GM12801 (cell line): ENCODE data around the gene CTDP1.

Experiments
- CTCF ChIP-seq: IDR thresholded peaks from one replicate; pipeline ENCODE4 v1.5.1; 2011; ENCODE audit warnings: control low read depth; ENCODE audit not compliant: insufficient read length; ENCODE audit errors: extremely low read depth

The CTDP1 gene

GRCh38 chr18:79718126-79718525 lies 38.5 kb downstream of the CTDP1 start:
- no peak for TF ChIP-seq CTCF

- TF ChIP-seq CTCF, result no peak
Measured at GRCh38 chr18:79718878-79719477, 39.4 kb downstream of the CTDP1 start.

- no peak for TF ChIP-seq CTCF
Measured at GRCh38 chr18:79720359-79720733, 40.7 kb downstream of the CTDP1 start.

- TF ChIP-seq CTCF, result no peak
Measured at GRCh38 chr18:79723036-79723435, 43.4 kb downstream of the CTDP1 start.

- TF ChIP-seq CTCF, result no peak
Measured at GRCh38 chr18:79723628-79724027, 44.0 kb downstream of the CTDP1 start.

- no peak for TF ChIP-seq CTCF
Measured at GRCh38 chr18:79724299-79725080, 44.9 kb downstream of the CTDP1 start.

GRCh38 chr18:79725486-79725885 lies 45.9 kb downstream of the CTDP1 start:
- no peak for TF ChIP-seq CTCF
